Fibroblast of peridontal ligament (primary cell): ENCODE measurements around the gene SMAD2.

Experiments used
- DNase-seq: peaks from one replicate; pipeline ENCODE4 v3.0.0-alpha.2; 2010; ENCODE audit errors: extremely low read depth

Gene SMAD2

GRCh38 chr18:47898055-47898454 lies 32.4 kb downstream of the SMAD2 start:
- no peak for DNase-seq

GRCh38 chr18:47895565-47896250 lies 34.8 kb downstream of the SMAD2 start:
- DNase-seq: no peak

GRCh38 chr18:47893939-47894699 lies 36.3 kb downstream of the SMAD2 start:
- DNase-seq: no peak

DNA sequence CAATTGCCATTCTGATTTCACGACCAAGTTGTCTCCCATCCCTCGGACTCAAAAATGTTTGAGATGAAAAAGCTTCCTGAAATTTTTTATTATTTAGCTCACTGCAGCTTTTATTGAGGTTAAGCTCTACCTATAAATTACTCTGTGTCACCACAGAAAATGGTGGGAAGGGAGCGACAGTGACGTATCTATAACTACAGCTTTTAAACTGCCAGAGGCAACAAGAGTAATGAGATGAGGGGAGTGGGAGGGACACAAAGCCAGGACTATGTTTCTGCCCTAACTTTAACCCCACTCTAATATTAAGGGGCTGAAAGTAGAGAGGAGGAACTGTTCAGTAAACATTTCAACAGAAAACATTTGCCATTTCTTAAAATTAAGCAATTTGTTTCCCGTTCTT lies 37.4 kb downstream of the SMAD2 start:
- no peak for DNase-seq

- no peak for DNase-seq
These were observed 42.3 kb downstream of the SMAD2 start for GRCh38 chr18:47888156-47888555.

DNA sequence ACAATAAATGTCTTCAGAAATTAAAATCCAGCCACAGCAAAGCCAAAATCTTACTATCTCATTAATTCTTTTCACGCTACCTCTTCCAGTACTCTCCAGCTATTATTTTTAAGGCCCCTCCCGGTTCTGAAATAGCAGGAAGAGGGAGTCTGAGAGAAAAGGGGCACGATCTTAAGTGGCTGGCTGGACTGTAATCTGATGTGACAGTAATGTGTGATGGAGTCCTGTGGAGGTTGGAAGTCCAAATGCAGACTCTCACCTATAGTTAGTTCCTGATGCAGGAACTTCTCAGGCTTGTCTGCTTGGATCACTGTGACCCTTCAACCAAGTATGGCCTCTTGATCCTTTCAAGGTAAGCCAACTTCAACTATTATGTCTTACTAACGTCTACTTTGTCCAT lies 43.2 kb downstream of the SMAD2 start:
- no peak for DNase-seq

DNA sequence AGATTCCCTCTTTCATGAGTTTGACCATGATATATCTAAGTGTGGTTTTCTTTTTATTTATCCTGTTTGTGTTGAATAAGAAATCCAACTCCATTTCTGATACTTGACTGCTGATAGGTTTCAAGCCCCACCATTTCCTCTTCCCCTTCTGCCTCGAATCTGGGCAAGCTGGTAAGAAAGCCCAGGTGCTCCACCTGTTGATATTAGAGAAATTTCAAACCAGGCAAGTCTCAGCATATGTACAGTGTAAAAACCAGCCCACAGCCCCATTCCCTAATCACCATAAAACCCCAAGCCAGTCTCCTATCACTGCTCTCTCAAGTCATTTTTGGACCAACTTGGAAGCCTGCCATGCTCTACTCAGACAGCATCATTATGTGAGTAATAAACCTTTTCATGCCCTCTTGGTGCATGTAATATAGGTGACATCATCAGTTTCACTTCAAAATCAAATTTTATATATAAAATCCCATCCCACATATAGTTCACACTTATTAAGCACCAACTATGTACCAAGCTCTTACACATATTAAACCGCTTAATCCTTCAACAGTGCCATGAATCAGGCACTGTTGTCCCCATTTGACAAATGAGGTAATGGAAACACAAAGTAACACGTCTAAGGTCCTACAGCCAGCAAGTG lies 46.6 kb downstream of the SMAD2 start:
- DNase-seq: peak; percentile 49

GRCh38 chr18:47882641-47883040 lies 47.8 kb downstream of the SMAD2 start:
- peak; percentile 38 for DNase-seq

DNA sequence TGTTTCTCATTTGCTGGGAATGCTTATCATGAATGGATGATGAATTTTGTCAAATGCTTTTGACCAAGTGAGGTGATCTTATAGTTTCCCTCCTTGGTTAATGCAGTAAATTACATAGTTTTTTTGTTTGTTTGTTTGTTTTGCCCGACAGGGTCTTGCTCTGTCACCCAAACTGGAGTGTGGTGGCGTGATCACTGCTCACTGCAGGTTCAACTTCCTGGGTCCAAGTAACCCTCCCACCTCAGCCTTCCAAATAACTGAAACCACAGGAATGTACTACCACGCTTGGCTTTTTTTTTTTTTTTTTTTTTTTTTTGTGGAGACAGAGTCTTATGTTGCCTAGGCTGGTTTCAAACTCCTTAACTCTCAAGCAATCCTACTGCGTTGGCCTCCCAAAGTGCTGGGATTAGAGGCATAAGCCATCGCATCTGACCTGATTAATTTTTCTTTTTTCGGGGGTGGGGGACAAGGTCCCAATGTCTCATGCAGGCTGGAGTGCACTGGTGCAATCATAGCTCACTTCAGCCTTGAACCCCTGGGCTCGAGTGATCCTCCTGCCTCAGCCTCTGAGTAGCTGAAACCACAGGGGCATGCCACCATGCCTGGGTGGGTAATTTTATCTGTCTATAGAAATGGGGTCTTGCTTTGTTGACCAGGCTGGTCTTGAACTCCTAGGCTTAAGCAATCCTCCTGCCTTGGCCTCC lies 48.6 kb downstream of the SMAD2 start:
- peak; percentile 28 for DNase-seq

GRCh38 chr18:47881042-47881441 lies 49.4 kb downstream of the SMAD2 start:
- no peak for DNase-seq

- DNase-seq: peak; percentile 36
These were observed 52.6 kb downstream of the SMAD2 start for GRCh38 chr18:47877892-47878291.

- no peak for DNase-seq
These were observed 53.6 kb downstream of the SMAD2 start for GRCh38 chr18:47876813-47877212.

DNA sequence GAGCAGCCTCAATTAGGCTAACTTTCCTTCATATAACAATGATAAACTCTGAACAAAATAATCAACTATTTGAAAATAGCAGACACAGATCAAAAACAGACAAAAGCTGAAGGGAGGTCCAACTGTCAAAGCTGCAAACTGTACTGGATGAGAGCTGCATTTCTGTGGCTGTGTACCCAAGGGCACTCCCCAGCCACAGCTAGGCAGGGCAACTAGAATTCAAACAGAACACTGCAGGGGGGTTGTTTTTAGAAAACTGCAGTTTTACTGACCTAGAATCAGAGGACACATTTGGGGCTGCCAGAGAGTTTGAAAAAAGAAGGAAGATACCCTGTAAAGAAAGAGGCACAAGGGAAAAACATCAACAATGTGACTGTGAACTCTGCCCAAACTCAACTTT lies 56.8 kb downstream of the SMAD2 start:
- no peak for DNase-seq

DNA sequence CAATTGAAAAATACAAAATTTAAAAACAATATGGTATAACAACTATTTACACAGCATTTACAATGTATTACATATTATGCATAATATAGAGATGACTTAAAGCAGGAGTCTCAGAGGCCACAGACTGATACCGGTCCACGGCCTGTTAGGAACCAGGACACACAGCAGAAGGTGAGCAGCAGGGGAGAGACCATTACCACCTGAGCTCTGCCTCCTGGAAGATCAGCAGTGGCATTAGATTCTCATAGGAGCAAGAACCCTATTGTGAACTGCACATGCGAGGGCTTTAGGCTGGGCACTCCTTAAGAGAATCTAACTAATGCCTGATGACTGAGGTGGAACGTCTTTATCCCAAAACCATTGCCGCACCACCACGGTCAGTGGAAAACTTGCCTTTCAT lies 58.0 kb downstream of the SMAD2 start:
- no peak for DNase-seq

GRCh38 chr18:47871288-47871687 lies 59.2 kb downstream of the SMAD2 start:
- no peak for DNase-seq

- no peak for DNase-seq
These were observed 59.9 kb downstream of the SMAD2 start for GRCh38 chr18:47870605-47871004.

DNA sequence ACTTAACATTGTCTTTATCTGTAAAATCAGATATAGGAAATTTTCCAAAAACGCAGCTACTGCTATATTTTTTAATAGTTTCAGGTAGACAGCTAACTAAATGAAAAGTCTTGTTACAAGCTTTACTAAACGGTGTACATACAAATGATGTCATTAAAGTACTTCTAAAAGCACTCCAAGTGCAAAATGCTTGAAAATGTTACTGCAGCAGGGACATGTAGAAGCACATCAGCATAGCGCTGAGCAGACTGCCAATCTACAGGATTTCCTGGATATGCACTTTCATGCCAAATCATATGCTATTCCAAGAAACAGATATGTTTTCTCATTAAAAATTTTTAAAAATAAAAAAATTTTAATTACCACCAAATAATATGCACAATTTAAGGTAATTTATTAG lies 61.7 kb downstream of the SMAD2 start:
- DNase-seq: no peak

GRCh38 chr18:47865183-47865582 lies 65.3 kb downstream of the SMAD2 start:
- DNase-seq: no peak

DNA sequence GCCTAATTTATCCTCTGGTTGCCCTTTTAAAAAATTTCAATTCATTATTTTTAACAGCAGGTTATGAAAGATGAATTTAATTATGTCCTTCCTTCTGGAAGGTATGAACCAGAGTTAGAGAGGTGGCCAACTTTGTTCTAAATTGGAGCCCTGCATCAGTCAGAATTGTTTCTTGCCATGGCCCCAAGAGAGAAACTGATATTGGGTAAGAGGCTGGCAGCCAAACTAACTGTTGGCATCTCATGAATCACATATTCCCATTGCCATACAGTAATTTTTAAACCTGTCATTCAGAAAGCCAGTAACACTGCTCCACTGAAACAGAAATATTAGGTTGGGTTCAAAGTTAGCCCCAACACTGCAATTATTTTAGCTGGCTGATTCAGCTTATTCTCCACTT lies 67.4 kb downstream of the SMAD2 start:
- peak; percentile 48 for DNase-seq

GRCh38 chr18:47858607-47859006 lies 71.9 kb downstream of the SMAD2 start:
- DNase-seq: no peak

GRCh38 chr18:47847635-47848034 lies 82.8 kb downstream of the SMAD2 start:
- peak; percentile 5 for DNase-seq

GRCh38 chr18:47846431-47846830 lies 84.0 kb downstream of the SMAD2 start:
- no peak for DNase-seq
